Vagina (tissue), 2 donors: ENCODE results near the gene KIRREL3. TPM values are rescaled to one million over a fixed set of nuclear protein-coding genes. Genes with fewer than 3 reads are reported as not detected.

Experiments
- DNase-seq, 2 donors: peaks; one replicate each; pipeline ENCODE4 v3.0.0-alpha.2; 2017; ENCODE audit errors: extremely low spot score in 2 of 2
- H3K27ac ChIP-seq: fragments of 200-600 bp; sonication (generic); one replicate; pipeline ENCODE4 v1.5.1; 2019
- H3K27me3 ChIP-seq: fragments of 200-600 bp; sonication (generic); one replicate; pipeline ENCODE4 v1.5.1; 2019
- H3K36me3 ChIP-seq, 2 donors: fragments of 200-600 bp; sonication (generic); one replicate each; pipeline ENCODE4 v1.5.1; 2017 to 2019
- H3K4me1 ChIP-seq: fragments of 200-600 bp; sonication (generic); one replicate; pipeline ENCODE4 v1.5.1; 2019
- H3K4me3 ChIP-seq, 2 donors: fragments of 200-600 bp; sonication (generic); 1 replicate in 1 of 2; 2 replicates in 1 of 2; pipeline ENCODE4 v1.5.1; 2016 to 2019
- H3K9me3 ChIP-seq: fragments of 200-600 bp; sonication (generic); one replicate; pipeline ENCODE4 v1.5.1; 2019
- CTCF ChIP-seq, 3 experiments: fragments of 450-650 bp in 2 of 3; fragments of 200-600 bp in 1 of 3; sonication (generic) in 1 of 3; IDR thresholded peaks; one replicate each; pipeline ENCODE4 v1.5.1; 2017 to 2019; ENCODE audit warnings: antibody characterized with exemption in 3 of 3, mild to moderate bottlenecking in 2 of 3, moderate library complexity in 2 of 3
- POLR2A ChIP-seq, 2 donors: fragments of 450-650 bp; IDR thresholded peaks; one replicate each; pipeline ENCODE4 v1.6.1; 2017; ENCODE audit warnings: antibody characterized with exemption in 2 of 2, mild to moderate bottlenecking in 2 of 2, moderate library complexity in 2 of 2
- POLR2AphosphoS5 ChIP-seq, 2 donors: sonication (generic); formaldehyde crosslinking; IDR thresholded peaks; one replicate each; pipeline ENCODE4 v1.9.0; 2017; ENCODE audit warnings: antibody characterized with exemption in 2 of 2, mild to moderate bottlenecking in 2 of 2, low read depth in 1 of 2; ENCODE audit not compliant: insufficient read depth in 1 of 2
- intact Hi-C: fragments of 100-400 bp; cut with DNase I; formaldehyde crosslinking; loops from one replicate; pipeline ENCODE4 v1.15.1; 2023
- total RNA-seq: library from RNA; depleted of rRNA; stranded (reverse); fragments of >200 nt; gene quantifications from one replicate; pipeline ENCODE4 v1.2.3, GENCODE V29; 2016

KIRREL3 gene
- total RNA-seq, 1 donor from 2014 or later: not detected

- DNase-seq: no peak
- H3K36me3 ChIP-seq: no peaks in the 10 kb centered on the region
- H3K4me1 ChIP-seq: peaks cover 20% of the 10 kb centered on the region
- no peaks in the 10 kb centered on the region for H3K9me3 ChIP-seq
- no peaks in the 10 kb centered on the region for H3K27me3 ChIP-seq
- intact Hi-C loops: no loop called here
- no peak overlapping the region for H3K27ac ChIP-seq
- H3K4me3 ChIP-seq: no peak overlapping the region
- TF ChIP-seq POLR2A (IDR thresholded peaks at IDR 0.05) (no peak), CTCF (IDR thresholded peaks at IDR 0.05) (no peak), POLR2AphosphoS5 (IDR thresholded peaks at IDR 0.05; ENCODE audit: insufficient read depth in 1 of 2, low read depth in 1 of 2) (no peak)
Measured at GRCh38 chr11:126547691-126548090, 452.9 kb downstream of the KIRREL3 start.

- H3K4me1 ChIP-seq: peaks cover 20% of the 10 kb centered on the region
- no peak overlapping the region for H3K27ac ChIP-seq
- no peak overlapping the region for H3K4me3 ChIP-seq
- no peak for DNase-seq
- intact Hi-C loops: no loop called here
- H3K36me3 ChIP-seq: no peaks in the 10 kb centered on the region
- no peak for TF ChIP-seq CTCF (IDR thresholded peaks at IDR 0.05)
- no peaks in the 10 kb centered on the region for H3K27me3 ChIP-seq
- H3K9me3 ChIP-seq: no peaks in the 10 kb centered on the region
Measured at GRCh38 chr11:126547161-126547560, 453.4 kb downstream of the KIRREL3 start.

GRCh38 chr11:126546694-126547093, 453.9 kb downstream of the KIRREL3 start:
- no peaks in the 10 kb centered on the region for H3K27me3 ChIP-seq
- DNase-seq: no peak
- no peak overlapping the region for H3K4me3 ChIP-seq
- H3K36me3 ChIP-seq: no peaks in the 10 kb centered on the region
- TF ChIP-seq POLR2A (IDR thresholded peaks at IDR 0.05): no peak
- no peak for TF ChIP-seq CTCF (IDR thresholded peaks at IDR 0.05)
- no peak for TF ChIP-seq POLR2AphosphoS5 (IDR thresholded peaks at IDR 0.05; ENCODE audit: insufficient read depth in 1 of 2, low read depth in 1 of 2)
- H3K27ac ChIP-seq: no peak overlapping the region
- no peaks in the 10 kb centered on the region for H3K9me3 ChIP-seq
- intact Hi-C loops: no loop called here
- H3K4me1 ChIP-seq: peaks cover 20% of the 10 kb centered on the region

- Histone ChIP-seq H3K9me3 (no peaks in the 10 kb centered on the region), H3K27ac (no peak overlapping the region), H3K4me1 (peaks cover 20% of the 10 kb centered on the region), H3K36me3 (no peaks in the 10 kb centered on the region), H3K27me3 (no peaks in the 10 kb centered on the region), H3K4me3 (no peak overlapping the region)
- TF ChIP-seq POLR2A (IDR thresholded peaks at IDR 0.05) (no peak), CTCF (IDR thresholded peaks at IDR 0.05) (no peak), POLR2AphosphoS5 (IDR thresholded peaks at IDR 0.05; ENCODE audit: insufficient read depth in 1 of 2, low read depth in 1 of 2) (no peak)
- intact Hi-C loops: no loop called here
- no peak for DNase-seq
Measured at GRCh38 chr11:126546191-126546590, 454.4 kb downstream of the KIRREL3 start.

- no peak overlapping the region for H3K27ac ChIP-seq
- intact Hi-C loops: no loop called here
Measured at GRCh38 chr11:126545057-126545555, 455.5 kb downstream of the KIRREL3 start.

More at GRCh38 chr11:126545057-126545555, 455.5 kb downstream of the KIRREL3 start:
- DNase-seq: no peak
- TF ChIP-seq POLR2AphosphoS5 (IDR thresholded peaks at IDR 0.05; ENCODE audit: insufficient read depth in 1 of 2, low read depth in 1 of 2) (no peak), CTCF (IDR thresholded peaks at IDR 0.05) (no peak), POLR2A (IDR thresholded peaks at IDR 0.05) (no peak)
- Histone ChIP-seq H3K27me3 (no peaks in the 10 kb centered on the region), H3K4me1 (peaks cover 20% of the 10 kb centered on the region), H3K4me3 (no peak overlapping the region), H3K9me3 (no peaks in the 10 kb centered on the region), H3K36me3 (no peaks in the 10 kb centered on the region)
